Kidney epithelial cell (primary cell): ENCODE data around the gene GALNT11. TPM values are rescaled to one million over a fixed set of nuclear protein-coding genes. Genes with fewer than 3 reads are reported as not detected.
"Not testable (repeated sequence)": the region's sequence is repeated elsewhere in the genome, so short reads cannot be mapped to it uniquely, and the experiment has no call there.

ENCODE experiments used
- DNase-seq: peaks from one replicate; pipeline ENCODE4 v3.0.0-alpha.2; 2010; ENCODE audit warnings: low read depth
- H3K27me3 ChIP-seq: 2 replicates; pipeline ENCODE4 v1.6.0; 2011; ENCODE audit warnings: low read length; ENCODE audit not compliant: control insufficient read depth, insufficient read depth
- H3K36me3 ChIP-seq: 2 replicates; pipeline ENCODE4 v1.5.1; 2011; ENCODE audit warnings: low read length; ENCODE audit not compliant: control insufficient read depth, insufficient read depth
- H3K4me3 ChIP-seq: 2 replicates; pipeline ENCODE4 v1.5.1; 2011; ENCODE audit warnings: low read depth, mild to moderate bottlenecking, control low read depth, low read length
- CTCF ChIP-seq: IDR thresholded peaks from 2 replicates; pipeline ENCODE4 v1.5.1; 2011; ENCODE audit warnings: mild to moderate bottlenecking, moderate library complexity, low read length, control low read depth, inconsistent platforms; ENCODE audit not compliant: insufficient read depth, poor library complexity, severe bottlenecking
- total RNA-seq: library from RNA; depleted of rRNA; stranded (reverse); fragments of >200 nt; gene quantifications from 2 replicates; pipeline ENCODE4 v1.2.3, GENCODE V29; 2015

Gene GALNT11
- total RNA-seq, 1 donor from 2014 or later: 36.0 TPM

GRCh38 chr7:152035817-152036216 lies 10.3 kb downstream of the GALNT11 start:
- H3K27me3 ChIP-seq: no peaks in the 10 kb centered on the region
- H3K4me3 ChIP-seq: no peak overlapping the region
- no peak for DNase-seq
- TF ChIP-seq CTCF: no peak
- H3K36me3 ChIP-seq: no peaks in the 10 kb centered on the region

- H3K4me3 ChIP-seq, H3K27me3 ChIP-seq, DNase-seq, H3K36me3 ChIP-seq: not testable (repeated sequence)
These were observed 12.9 kb downstream of the GALNT11 start for GRCh38 chr7:152038410-152038809.

- not testable (repeated sequence) for DNase-seq, H3K27me3 ChIP-seq, H3K36me3 ChIP-seq, H3K4me3 ChIP-seq
These were observed 17.6 kb downstream of the GALNT11 start for GRCh38 chr7:152043086-152043485.

- not testable (repeated sequence) for H3K4me3 ChIP-seq, H3K27me3 ChIP-seq, H3K36me3 ChIP-seq, DNase-seq
These were observed 19.4 kb downstream of the GALNT11 start for GRCh38 chr7:152044909-152045308.

GRCh38 chr7:152046531-152046930 lies 21.1 kb downstream of the GALNT11 start:
- DNase-seq: no peak
- TF ChIP-seq CTCF: no peak
- no peak overlapping the region for H3K4me3 ChIP-seq

GRCh38 chr7:152048051-152048450 lies 22.6 kb downstream of the GALNT11 start:
- DNase-seq: no peak
- Histone ChIP-seq H3K36me3 (no peaks in the 10 kb centered on the region), H3K27me3 (no peaks in the 10 kb centered on the region), H3K4me3 (no peak overlapping the region)
- TF ChIP-seq CTCF: no peak

More at GRCh38 chr7:152046531-152046930, 21.1 kb downstream of the GALNT11 start:
- no peaks in the 10 kb centered on the region for H3K27me3 ChIP-seq
- no peaks in the 10 kb centered on the region for H3K36me3 ChIP-seq

GRCh38 chr7:152050547-152050971 lies 25.1 kb downstream of the GALNT11 start:
- TF ChIP-seq CTCF: no peak
- no peaks in the 10 kb centered on the region for H3K27me3 ChIP-seq
- H3K36me3 ChIP-seq: no peaks in the 10 kb centered on the region
- no peak for DNase-seq
- H3K4me3 ChIP-seq: no peak overlapping the region
